WI38 (cell line): ENCODE data around the gene CEP63.
A peak's percentile ranks its signal among the peaks of the same experiment; 100 is the strongest.

Experiments used
- H3K4me3 ChIP-seq: 2 replicates; pipeline ENCODE4 v1.5.1; 2011; ENCODE audit warnings: low read depth, mild to moderate bottlenecking, control low read depth, low read length
- CTCF ChIP-seq: IDR thresholded peaks from 2 replicates; pipeline ENCODE4 v1.5.1; 2012; ENCODE audit warnings: low read depth, mild to moderate bottlenecking, control low read depth, low read length

The CEP63 gene

DNA sequence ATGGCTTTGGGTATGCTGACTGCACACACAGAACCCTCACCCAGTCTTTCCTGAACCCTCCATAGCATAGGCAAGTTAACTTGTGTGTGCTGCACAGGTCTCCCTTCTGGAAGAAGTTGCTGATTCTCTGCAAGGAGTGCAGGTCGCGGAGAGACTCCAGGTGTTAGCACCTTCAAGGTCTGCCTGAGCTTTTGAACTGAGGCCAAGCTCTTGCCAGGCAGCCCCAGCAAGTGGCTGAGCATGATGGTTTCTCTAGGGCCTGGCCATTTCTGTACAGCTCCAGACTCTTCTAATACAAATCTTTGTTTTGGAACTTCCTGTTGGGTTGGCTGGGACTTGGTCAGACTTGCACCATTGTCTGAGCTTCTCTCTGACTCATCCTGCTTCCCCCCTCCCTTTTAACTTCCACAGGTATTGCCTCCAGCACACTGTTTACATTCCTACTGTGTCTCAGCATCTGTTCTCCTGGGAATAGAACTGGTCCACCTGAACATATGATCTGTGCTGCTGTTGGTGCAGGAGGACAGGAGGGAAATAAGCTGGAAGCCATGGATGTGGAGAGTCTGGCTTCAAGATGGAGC, 111.6 kb downstream of the CEP63 start:
- TF ChIP-seq CTCF, result no peak
- H3K4me3 ChIP-seq, result no peak overlapping the region

GRCh38 chr3:134598763-134599545, 113.1 kb downstream of the CEP63 start:
- no peak for TF ChIP-seq CTCF

GRCh38 chr3:134600206-134600605, 114.3 kb downstream of the CEP63 start:
- H3K4me3 ChIP-seq, result no peak overlapping the region
- no peak for TF ChIP-seq CTCF

More at GRCh38 chr3:134598763-134599545, 113.1 kb downstream of the CEP63 start:
- H3K4me3 ChIP-seq, result no peak overlapping the region

DNA sequence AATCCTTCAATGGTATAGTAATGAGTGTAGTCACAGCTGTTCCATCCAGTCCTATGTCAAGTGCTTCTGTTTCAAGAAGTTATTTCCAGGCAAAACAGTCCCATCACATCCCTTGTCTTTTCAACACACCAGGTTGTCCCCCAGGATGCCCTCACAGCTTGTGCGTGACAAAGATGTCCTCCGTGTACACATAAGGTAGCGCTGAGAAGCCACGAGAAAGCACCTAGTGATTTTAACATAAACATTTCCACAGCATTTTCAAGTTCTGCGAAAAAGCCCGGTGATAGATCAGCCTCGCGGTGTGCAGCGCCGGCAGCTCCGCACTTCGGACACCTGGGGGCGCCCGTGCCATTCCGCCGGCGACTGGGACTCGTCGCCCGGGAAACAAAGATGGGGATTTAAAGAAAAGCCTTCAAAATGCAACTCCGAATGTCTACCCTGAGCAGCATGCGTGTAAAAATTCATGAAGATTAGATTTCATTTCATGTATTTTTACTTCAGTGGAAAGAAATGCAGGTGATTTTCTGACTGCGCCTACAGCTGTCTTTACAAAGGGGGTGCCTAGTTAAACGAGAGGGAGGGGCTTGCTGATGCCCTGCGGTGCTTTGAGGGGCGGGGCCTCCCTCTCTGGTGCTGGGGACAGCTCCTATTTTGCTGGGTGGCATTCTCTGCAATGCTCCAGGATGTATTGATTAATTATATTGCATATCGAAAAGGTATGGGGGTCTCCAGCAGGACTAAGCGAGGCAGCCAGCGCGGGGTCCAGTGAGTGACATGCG, 115.0 kb downstream of the CEP63 start:
- H3K4me3 ChIP-seq, result peak overlapping the region; percentile 35
- peak; percentile 96 for TF ChIP-seq CTCF

DNA sequence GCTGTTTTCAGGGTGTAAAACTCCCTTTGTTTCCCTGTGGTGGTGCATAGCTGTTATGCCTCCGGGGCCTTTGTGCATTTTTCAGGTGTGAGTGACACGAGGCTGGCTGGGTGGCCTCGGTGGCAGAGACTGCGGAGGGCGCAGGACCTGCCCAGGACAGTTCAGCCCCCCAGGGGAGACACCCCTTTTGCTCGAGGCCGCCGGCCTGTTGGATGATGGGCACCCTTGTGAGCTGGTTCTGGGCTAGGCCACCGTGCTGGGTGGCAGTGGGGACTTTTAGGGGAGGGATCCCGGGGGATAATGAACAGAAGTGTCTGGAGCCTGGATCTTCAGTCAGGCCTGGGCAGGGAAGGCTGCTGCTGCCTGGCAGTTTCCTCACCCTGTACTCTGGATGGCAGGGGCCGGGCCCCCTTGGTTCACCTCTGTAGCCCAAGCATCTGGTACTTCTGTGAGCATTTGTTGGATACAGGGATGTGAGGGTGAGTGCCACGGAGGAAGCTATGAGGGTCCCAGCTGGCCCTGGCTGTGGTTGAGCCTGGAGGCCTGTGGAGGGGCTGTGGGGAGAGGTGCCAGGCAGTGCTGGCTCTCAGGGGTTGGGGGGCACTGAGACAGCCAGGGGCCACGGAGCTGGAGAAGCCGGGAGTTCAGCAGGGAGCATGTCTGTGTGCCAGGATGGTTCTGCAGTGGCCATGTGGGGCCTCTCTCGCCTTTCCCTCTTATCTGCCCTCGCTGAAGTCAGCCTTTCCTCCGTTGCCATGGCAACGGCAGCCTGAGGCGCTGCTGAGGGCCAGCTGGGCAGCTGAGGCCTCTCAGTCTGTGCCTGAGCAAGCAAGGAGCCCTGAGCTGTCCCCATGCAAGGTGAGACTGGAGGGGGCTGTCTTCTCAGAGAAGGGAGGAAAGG, 115.9 kb downstream of the CEP63 start:
- TF ChIP-seq CTCF, result no peak
- H3K4me3 ChIP-seq, result no peak overlapping the region

DNA sequence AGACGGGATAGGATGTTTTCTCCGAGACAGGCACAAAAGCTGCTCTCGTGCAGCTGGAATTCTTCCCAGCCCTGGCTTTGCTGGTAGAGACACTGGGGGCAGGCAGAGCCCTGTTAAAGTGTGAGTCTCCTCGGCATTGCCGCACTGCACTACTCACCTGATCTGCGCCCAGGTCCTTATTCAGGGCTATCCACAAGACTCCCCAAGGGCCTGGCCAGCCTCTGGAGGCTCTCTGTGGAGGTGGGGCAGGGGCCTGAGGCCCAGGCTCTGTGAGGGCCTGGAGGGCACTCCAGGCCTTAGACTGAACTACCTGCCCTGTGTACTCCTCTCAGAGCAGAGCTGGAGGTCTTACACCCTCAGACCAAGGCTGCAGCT, 116.6 kb downstream of the CEP63 start:
- no peak overlapping the region for H3K4me3 ChIP-seq
- TF ChIP-seq CTCF, result no peak
